HL-60/S4 (cell line): ENCODE results near the gene CDH13.

Source experiments
- in situ Hi-C: fragments of 300-500 bp; cut with MboI; formaldehyde crosslinking; loops from 2 replicates; pipeline ENCODE4 v1.14.3; 2022; ENCODE audit warnings: low sequenced_read_pairs

Gene CDH13

GRCh38 chr16:83586036-83586435, 959.3 kb downstream of the CDH13 start:
- in situ Hi-C loops = no loop called here

GRCh38 chr16:83586461-83587200, 959.9 kb downstream of the CDH13 start:
- in situ Hi-C loops = no loop called here

GRCh38 chr16:83587201-83587600, 960.4 kb downstream of the CDH13 start:
- in situ Hi-C loops = no loop called here

- in situ Hi-C loops = no loop called here
These were observed 961.3 kb downstream of the CDH13 start for GRCh38 chr16:83588070-83588469.

- in situ Hi-C loops = no loop called here
These were observed 962.8 kb downstream of the CDH13 start for GRCh38 chr16:83589576-83589975.

GRCh38 chr16:83592778-83593177, 966.0 kb downstream of the CDH13 start:
- in situ Hi-C loops = no loop called here

- in situ Hi-C loops = no loop called here
These were observed 973.2 kb downstream of the CDH13 start for GRCh38 chr16:83599789-83600462.

- in situ Hi-C loops = no loop called here
These were observed 976.3 kb downstream of the CDH13 start for GRCh38 chr16:83602761-83603722.

- in situ Hi-C loops = no loop called here
These were observed 977.2 kb downstream of the CDH13 start for GRCh38 chr16:83603723-83604570.

- in situ Hi-C loops = no loop called here
These were observed 979.8 kb downstream of the CDH13 start for GRCh38 chr16:83606486-83607030.

GRCh38 chr16:83609178-83609577, 982.4 kb downstream of the CDH13 start:
- in situ Hi-C loops = no loop called here

GRCh38 chr16:83615141-83615952, 988.6 kb downstream of the CDH13 start:
- in situ Hi-C loops = no loop called here

- in situ Hi-C loops = no loop called here
These were observed 989.2 kb downstream of the CDH13 start for GRCh38 chr16:83615953-83616350.

GRCh38 chr16:83619381-83620150, 992.8 kb downstream of the CDH13 start:
- in situ Hi-C loops = no loop called here

GRCh38 chr16:83622010-83622409, 995.2 kb downstream of the CDH13 start:
- in situ Hi-C loops = no loop called here

- in situ Hi-C loops = no loop called here
These were observed 996.4 kb downstream of the CDH13 start for GRCh38 chr16:83623091-83623730.

GRCh38 chr16:83623892-83624291, 997.1 kb downstream of the CDH13 start:
- in situ Hi-C loops = no loop called here
